GM12891 (cell line): ENCODE data around the gene CLDN10.

Experiments used
- POLR2A ChIP-seq: IDR thresholded peaks from 2 replicates; pipeline ENCODE4 v1.6.1; 2011; ENCODE audit warnings: low read depth, low read length, control low read depth
- POLR2AphosphoS5 ChIP-seq: IDR thresholded peaks from 2 replicates; pipeline ENCODE4 v1.6.1; 2011; ENCODE audit warnings: low read depth, low read length, control low read depth
- TAF1 ChIP-seq: IDR thresholded peaks from 2 replicates; pipeline ENCODE4 v1.6.1; 2011; ENCODE audit warnings: low read depth, low read length, control low read depth

DNA sequence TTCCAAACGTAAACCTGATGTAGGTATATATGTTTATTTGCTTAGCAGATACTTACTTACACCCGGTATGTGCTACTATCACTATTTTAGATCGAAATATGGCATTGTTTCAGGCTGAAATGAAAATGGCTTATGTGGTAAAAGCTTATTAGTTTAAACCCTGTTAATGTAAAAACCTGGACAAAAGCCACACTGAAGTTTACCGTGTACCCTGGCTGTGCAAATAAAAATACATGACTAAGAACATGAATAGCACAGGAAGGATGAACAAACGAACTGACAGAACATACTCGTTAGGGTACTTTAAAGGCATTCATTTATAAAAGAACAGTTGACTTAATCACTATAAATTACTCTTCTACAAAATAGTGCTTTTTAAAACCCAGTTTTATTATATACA is 6.6 kb downstream of the CLDN10 start:
- TF ChIP-seq POLR2A: no peak
- TF ChIP-seq TAF1: no peak
- no peak for TF ChIP-seq POLR2AphosphoS5
